ENCODE results near the gene LVRN. TPM values are rescaled to one million over a fixed set of nuclear protein-coding genes. Genes with fewer than 3 reads are reported as not detected.

Gene LVRN
- total RNA-seq, 4 donors from 2014 or later = 0.55 to 3.0 (median 1.7) TPM

GRCh38 chr5:116025866-116026265, 63.6 kb downstream of the LVRN start:
- DNase-seq (ENCODE audit: low spot score in 2 of 2) = no peak
- 31 to 34% methylated on average over 1 of the region's 1 CpG for WGBS, 2 donors
- TF ChIP-seq CTCF (IDR thresholded peaks at IDR 0.05) = no peak
- no peak for TF ChIP-seq POLR2A (IDR thresholded peaks at IDR 0.05)
- intact Hi-C loops (cut with DNase I; ENCODE audit: low total_unique reads) = no loop called here
- no peak overlapping the region for H3K4me3 ChIP-seq (ENCODE audit: low read depth, poor library complexity, severe bottlenecking)

- intact Hi-C loops (cut with DNase I; ENCODE audit: low total_unique reads) = no loop called here
- DNase-seq (ENCODE audit: low spot score in 2 of 2) = peak in 1 of 2 donors; percentile 20
- no peak within 1 kb of the TSS for H3K4me3 ChIP-seq (ENCODE audit: low read depth, poor library complexity, severe bottlenecking)
- WGBS, 2 donors = 63 to 70% methylated on average over 9 of the region's 9 CpGs
- TF ChIP-seq CTCF (IDR thresholded peaks at IDR 0.05) = no peak
Measured at GRCh38 chr5:116032094-116032517, 69.8 kb downstream of the LVRN start, which contains the start of gene ARL14EPL. ARL14EPL (plus strand) TSS chr5:116032472; CDS start chr5:116051466, 18,994 bp downstream.

GRCh38 chr5:116032991-116033390, 70.7 kb downstream of the LVRN start:
- DNase-seq (ENCODE audit: low spot score in 2 of 2) = no peak
- 77 to 87% methylated on average over 3 of the region's 3 CpGs for WGBS, 2 donors
- TF ChIP-seq CTCF (IDR thresholded peaks at IDR 0.05) (no peak), POLR2A (IDR thresholded peaks at IDR 0.05) (no peak)
- no peak overlapping the region for H3K4me3 ChIP-seq (ENCODE audit: low read depth, poor library complexity, severe bottlenecking)
- intact Hi-C loops (cut with DNase I; ENCODE audit: low total_unique reads) = no loop called here

GRCh38 chr5:116035123-116035522, 72.8 kb downstream of the LVRN start:
- TF ChIP-seq CTCF (IDR thresholded peaks at IDR 0.05) = no peak
- intact Hi-C loops (cut with DNase I; ENCODE audit: low total_unique reads) = no loop called here
- no peak overlapping the region for H3K4me3 ChIP-seq (ENCODE audit: low read depth, poor library complexity, severe bottlenecking)
- WGBS, 2 donors = 89% methylated on average over 5 of the region's 5 CpGs
- no peak for DNase-seq (ENCODE audit: low spot score in 2 of 2)

- intact Hi-C loops (cut with DNase I; ENCODE audit: low total_unique reads) = no loop called here
- H3K4me3 ChIP-seq (ENCODE audit: low read depth, poor library complexity, severe bottlenecking) = no peak overlapping the region
- 60 to 68% methylated on average over 3 of the region's 3 CpGs for WGBS, 2 donors
- TF ChIP-seq POLR2A (IDR thresholded peaks at IDR 0.05) (no peak), CTCF (IDR thresholded peaks at IDR 0.05) (no peak)
- no peak for DNase-seq (ENCODE audit: low spot score in 2 of 2)
Measured at GRCh38 chr5:116037236-116037822, 75.1 kb downstream of the LVRN start.

GRCh38 chr5:116038817-116039216, 76.5 kb downstream of the LVRN start:
- 71 to 77% methylated on average over 3 of the region's 3 CpGs for WGBS, 2 donors
- no peak overlapping the region for H3K4me3 ChIP-seq (ENCODE audit: low read depth, poor library complexity, severe bottlenecking)
- intact Hi-C loops (cut with DNase I; ENCODE audit: low total_unique reads) = no loop called here
- TF ChIP-seq POLR2A (IDR thresholded peaks at IDR 0.05) = no peak
- no peak for TF ChIP-seq CTCF (IDR thresholded peaks at IDR 0.05)
- no peak for DNase-seq (ENCODE audit: low spot score in 2 of 2)
